Mesodermal cell (in vitro differentiated cells): ENCODE data around the gene FTO.

Experiments
- H3K27ac ChIP-seq: 2 replicates; pipeline ENCODE4 v1.7.0; 2013; ENCODE audit warnings: mild to moderate bottlenecking, low read depth, low read length, moderate library complexity; ENCODE audit not compliant: severe bottlenecking
- H3K36me3 ChIP-seq: 2 replicates; pipeline ENCODE4 v1.7.1; 2013; ENCODE audit warnings: mild to moderate bottlenecking, low read length, moderate library complexity; ENCODE audit not compliant: control insufficient read depth, insufficient read depth
- H3K4me1 ChIP-seq: one replicate; pipeline ENCODE4 v1.7.1; 2013; ENCODE audit warnings: mild to moderate bottlenecking, low read length; ENCODE audit not compliant: insufficient read depth, control insufficient read depth, poor library complexity, severe bottlenecking
- H3K4me3 ChIP-seq: 2 replicates; pipeline ENCODE4 v1.7.0; 2013; ENCODE audit warnings: low read length, control low read depth, mild to moderate bottlenecking; ENCODE audit not compliant: insufficient read depth, poor library complexity, severe bottlenecking; ENCODE audit errors: extremely low read depth
- H3K9me3 ChIP-seq: 2 replicates; pipeline ENCODE4 v1.7.1; 2013; ENCODE audit warnings: mild to moderate bottlenecking, low read length, moderate library complexity; ENCODE audit not compliant: control insufficient read depth
- WGBS, 2 experiments: methylation state at CpG; one replicate each; pipeline ENCODE4 v1.1.5; 2013; ENCODE audit warnings: missing lambda C conversion rate in 2 of 2; ENCODE audit not compliant: insufficient coverage in 2 of 2; 5-methylcytosine and 5-hydroxymethylcytosine counted together

Gene FTO

GRCh38 chr16:53895851-53896250, 191.9 kb downstream of the FTO start:
- H3K36me3 ChIP-seq: no peaks in the 10 kb centered on the region
- WGBS, 2 experiments: no CpG with 5 or more reads among the region's 2 CpGs
- no peak overlapping the region for H3K27ac ChIP-seq
- no peak overlapping the region for H3K4me3 ChIP-seq
- H3K9me3 ChIP-seq: no peaks in the 10 kb centered on the region
- H3K4me1 ChIP-seq: peaks cover 40% of the 10 kb centered on the region

GRCh38 chr16:53896722-53897121, 192.8 kb downstream of the FTO start:
- Histone ChIP-seq H3K27ac (no peak overlapping the region), H3K4me1 (peaks cover 39% of the 10 kb centered on the region), H3K4me3 (no peak overlapping the region), H3K9me3 (no peaks in the 10 kb centered on the region), H3K36me3 (no peaks in the 10 kb centered on the region)
- WGBS, 2 experiments: 91 to 98% methylated on average over 5 of the region's 7 CpGs

GRCh38 chr16:53898993-53899392, 195.0 kb downstream of the FTO start:
- Histone ChIP-seq H3K4me1 (peaks cover 19% of the 10 kb centered on the region), H3K36me3 (no peaks in the 10 kb centered on the region), H3K27ac (no peak overlapping the region), H3K4me3 (no peak overlapping the region), H3K9me3 (no peaks in the 10 kb centered on the region)
- WGBS, 2 experiments: no CpG with 5 or more reads among the region's 1 CpG

GRCh38 chr16:53899431-53899830, 195.5 kb downstream of the FTO start:
- H3K4me3 ChIP-seq: no peak overlapping the region
- H3K4me1 ChIP-seq: peaks cover 14% of the 10 kb centered on the region
- H3K36me3 ChIP-seq: no peaks in the 10 kb centered on the region
- WGBS, 2 experiments: 100% methylated on average over 1 of the region's 1 CpG; no CpG with 5 or more reads in 1 of the 2 experiments
- H3K9me3 ChIP-seq: no peaks in the 10 kb centered on the region
- no peak overlapping the region for H3K27ac ChIP-seq

- no peaks in the 10 kb centered on the region for H3K36me3 ChIP-seq
- peaks cover 2% of the 10 kb centered on the region for H3K4me1 ChIP-seq
- H3K4me3 ChIP-seq: no peak overlapping the region
- WGBS, 2 experiments: 92 to 94% methylated on average over 4 of the region's 4 CpGs
- H3K9me3 ChIP-seq: no peaks in the 10 kb centered on the region
- no peak overlapping the region for H3K27ac ChIP-seq
Observed at GRCh38 chr16:53900667-53901066, 196.7 kb downstream of the FTO start.

GRCh38 chr16:53901408-53901807, 197.5 kb downstream of the FTO start:
- no peak overlapping the region for H3K4me3 ChIP-seq
- no peak overlapping the region for H3K27ac ChIP-seq
- H3K36me3 ChIP-seq: no peaks in the 10 kb centered on the region
- no peaks in the 10 kb centered on the region for H3K9me3 ChIP-seq
- WGBS, 2 experiments: 100% methylated on average over 2 of the region's 2 CpGs
- no peaks in the 10 kb centered on the region for H3K4me1 ChIP-seq

- Histone ChIP-seq H3K9me3 (no peaks in the 10 kb centered on the region), H3K4me3 (no peak overlapping the region), H3K36me3 (no peaks in the 10 kb centered on the region), H3K27ac (no peak overlapping the region), H3K4me1 (no peaks in the 10 kb centered on the region)
- 93 to 98% methylated on average over 4 to 6 of the region's 6 CpGs for WGBS, 2 experiments
Observed at GRCh38 chr16:53904533-53904932, 200.6 kb downstream of the FTO start.

GRCh38 chr16:53905028-53905427, 201.1 kb downstream of the FTO start:
- no peak overlapping the region for H3K4me3 ChIP-seq
- no peaks in the 10 kb centered on the region for H3K36me3 ChIP-seq
- H3K4me1 ChIP-seq: no peaks in the 10 kb centered on the region
- H3K27ac ChIP-seq: no peak overlapping the region
- no peaks in the 10 kb centered on the region for H3K9me3 ChIP-seq

GRCh38 chr16:53908731-53909130, 204.8 kb downstream of the FTO start:
- 85 to 97% methylated on average over 3 of the region's 3 CpGs for WGBS, 2 experiments

GRCh38 chr16:53910990-53911389, 207.0 kb downstream of the FTO start:
- no peak overlapping the region for H3K4me3 ChIP-seq
- no peak overlapping the region for H3K27ac ChIP-seq
- WGBS, 2 experiments: 93 to 95% methylated on average over 6 to 7 of the region's 7 CpGs

More at GRCh38 chr16:53908731-53909130, 204.8 kb downstream of the FTO start:
- Histone ChIP-seq H3K36me3 (no peaks in the 10 kb centered on the region), H3K4me1 (peaks cover 5% of the 10 kb centered on the region), H3K27ac (no peak overlapping the region), H3K9me3 (no peaks in the 10 kb centered on the region), H3K4me3 (no peak overlapping the region)

GRCh38 chr16:53911513-53911912, 207.6 kb downstream of the FTO start:
- H3K36me3 ChIP-seq: no peaks in the 10 kb centered on the region
- H3K4me1 ChIP-seq: peaks cover 5% of the 10 kb centered on the region
- no peak overlapping the region for H3K27ac ChIP-seq
- 80 to 93% methylated on average over 2 of the region's 2 CpGs for WGBS, 2 experiments
- no peaks in the 10 kb centered on the region for H3K9me3 ChIP-seq
- no peak overlapping the region for H3K4me3 ChIP-seq

More at GRCh38 chr16:53910990-53911389, 207.0 kb downstream of the FTO start:
- Histone ChIP-seq H3K36me3 (no peaks in the 10 kb centered on the region), H3K4me1 (peaks cover 5% of the 10 kb centered on the region), H3K9me3 (no peaks in the 10 kb centered on the region)
